Measurements from ENCODE around the gene THEMIS2. TPM values are rescaled to one million over a fixed set of nuclear protein-coding genes. Genes with fewer than 3 reads are reported as not detected.

Gene THEMIS2
- total and polyA plus RNA-seq, 9 of the 15 experiments (the other 6 are each of a cell fraction or from before 2014, with no cell fraction given) = 2.3 to 12.7 (median 8.0) TPM

DNA sequence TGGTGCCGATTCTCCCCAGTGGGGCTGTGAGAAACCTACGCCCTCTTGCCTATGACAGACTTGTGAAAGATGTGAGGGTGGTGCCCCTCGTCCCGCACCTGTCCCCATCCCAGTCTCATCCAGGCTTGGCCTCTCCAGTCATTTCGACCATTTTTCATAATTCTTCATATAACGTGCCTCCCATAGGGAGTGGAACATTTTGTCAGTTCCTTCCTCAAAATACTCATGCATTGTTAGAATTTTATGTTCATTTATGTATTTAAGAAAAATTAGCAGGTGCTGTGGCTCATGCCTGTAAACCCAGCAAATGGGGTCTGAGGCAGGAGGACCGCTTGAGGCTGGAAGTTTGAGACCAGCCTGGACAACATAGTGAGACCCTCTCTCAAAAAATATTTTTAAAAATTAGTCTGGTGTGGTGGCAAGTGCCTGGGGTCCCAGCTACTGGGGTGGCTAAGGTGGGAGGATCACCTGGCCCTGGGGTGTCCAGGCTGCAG lies 42.8 kb downstream of the THEMIS2 start (continued):
- TF ChIP-seq, protein P1, sequence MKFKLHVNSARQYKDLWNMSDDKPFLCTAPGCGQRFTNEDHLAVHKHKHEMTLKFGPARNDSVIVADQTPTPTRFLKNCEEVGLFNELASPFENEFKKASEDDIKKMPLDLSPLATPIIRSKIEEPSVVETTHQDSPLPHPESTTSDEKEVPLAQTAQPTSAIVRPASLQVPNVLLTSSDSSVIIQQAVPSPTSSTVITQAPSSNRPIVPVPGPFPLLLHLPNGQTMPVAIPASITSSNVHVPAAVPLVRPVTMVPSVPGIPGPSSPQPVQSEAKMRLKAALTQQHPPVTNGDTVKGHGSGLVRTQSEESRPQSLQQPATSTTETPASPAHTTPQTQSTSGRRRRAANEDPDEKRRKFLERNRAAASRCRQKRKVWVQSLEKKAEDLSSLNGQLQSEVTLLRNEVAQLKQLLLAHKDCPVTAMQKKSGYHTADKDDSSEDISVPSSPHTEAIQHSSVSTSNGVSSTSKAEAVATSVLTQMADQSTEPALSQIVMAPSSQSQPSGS (CRISPR knock-in tag; IDR thresholded peaks at IDR 0.05) = no peak
- TF ChIP-seq MTA2 (IDR thresholded peaks at IDR 0.05; ENCODE audit: low read depth) (no peak), TCF7L2 (IDR thresholded peaks at IDR 0.05; ENCODE audit: low read depth, low read length) (no peak), CBFA2T2 (conservative IDR thresholded peaks at IDR 0.05) (0 out of 2 replicates have a peak, but pooled peaks have one; percentile 11), VEZF1 (CRISPR knock-in tag; IDR thresholded peaks at IDR 0.05) (no peak), JUNB (CRISPR knock-in tag; conservative IDR thresholded peaks at IDR 0.05) (no peak), ZNF277 (CRISPR knock-in tag; IDR thresholded peaks at IDR 0.05; ENCODE audit: borderline replicate concordance) (no peak), ZNF263 (CRISPR knock-in tag; IDR thresholded peaks at IDR 0.05; ENCODE audit: borderline replicate concordance) (peak; percentile 56; the same call in 1 of the 2 replicates), MAFG (tag; conservative IDR thresholded peaks at IDR 0.05) (no peak), ZC3H11A (IDR thresholded peaks at IDR 0.05; ENCODE audit: low read depth, low read length) (no peak), ZNF589 (CRISPR knock-in tag; IDR thresholded peaks at IDR 0.05; ENCODE audit: low read depth) (peak; percentile 72; the same call in 1 of the 2 replicates), GABPA (tag; conservative IDR thresholded peaks at IDR 0.05; ENCODE audit: low read depth) (peak; percentile 89; the same call in 1 of the 2 replicates), SRF (CRISPR knock-in tag; IDR thresholded peaks at IDR 0.05) (no peak), NR2C2 (CRISPR knock-in tag; IDR thresholded peaks at IDR 0.05) (no peak), NR2C2 (tag; IDR thresholded peaks at IDR 0.05) (no peak; the same call in 1 of the 2 replicates), ZNF445 (CRISPR knock-in tag; IDR thresholded peaks at IDR 0.05; ENCODE audit: low read depth) (no peak), FOSL1 (tag; conservative IDR thresholded peaks at IDR 0.05) (0 out of 2 replicates have a peak, but pooled peaks have one; percentile 12), HSF4 (CRISPR knock-in tag; IDR thresholded peaks at IDR 0.05; ENCODE audit: borderline replicate concordance) (no peak), ZNF583 (CRISPR knock-in tag; IDR thresholded peaks at IDR 0.05) (no peak), RHOXF2B (CRISPR knock-in tag; conservative IDR thresholded peaks at IDR 0.05) (peak; percentile 81; the same call in 1 of the 2 replicates), ZNF780A (CRISPR knock-in tag; IDR thresholded peaks at IDR 0.05) (no peak)
- TF ChIP-seq, protein P2, sequence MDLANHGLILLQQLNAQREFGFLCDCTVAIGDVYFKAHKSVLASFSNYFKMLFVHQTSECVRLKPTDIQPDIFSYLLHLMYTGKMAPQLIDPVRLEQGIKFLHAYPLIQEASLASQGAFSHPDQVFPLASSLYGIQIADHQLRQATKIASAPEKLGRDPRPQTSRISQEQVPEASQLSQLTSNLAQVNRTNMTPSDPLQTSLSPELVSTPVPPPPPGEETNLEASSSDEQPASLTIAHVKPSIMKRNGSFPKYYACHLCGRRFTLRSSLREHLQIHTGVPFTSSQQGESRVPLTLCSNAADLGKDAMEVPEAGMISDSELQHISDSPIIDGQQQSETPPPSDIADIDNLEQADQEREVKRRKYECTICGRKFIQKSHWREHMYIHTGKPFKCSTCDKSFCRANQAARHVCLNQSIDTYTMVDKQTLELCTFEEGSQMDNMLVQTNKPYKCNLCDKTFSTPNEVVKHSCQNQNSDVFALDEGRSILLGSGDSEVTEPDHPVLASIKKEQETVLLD (IDR thresholded peaks at IDR 0.05) = no peak
- TF ChIP-seq, protein P3, sequence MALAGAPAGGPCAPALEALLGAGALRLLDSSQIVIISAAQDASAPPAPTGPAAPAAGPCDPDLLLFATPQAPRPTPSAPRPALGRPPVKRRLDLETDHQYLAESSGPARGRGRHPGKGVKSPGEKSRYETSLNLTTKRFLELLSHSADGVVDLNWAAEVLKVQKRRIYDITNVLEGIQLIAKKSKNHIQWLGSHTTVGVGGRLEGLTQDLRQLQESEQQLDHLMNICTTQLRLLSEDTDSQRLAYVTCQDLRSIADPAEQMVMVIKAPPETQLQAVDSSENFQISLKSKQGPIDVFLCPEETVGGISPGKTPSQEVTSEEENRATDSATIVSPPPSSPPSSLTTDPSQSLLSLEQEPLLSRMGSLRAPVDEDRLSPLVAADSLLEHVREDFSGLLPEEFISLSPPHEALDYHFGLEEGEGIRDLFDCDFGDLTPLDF (CRISPR knock-in tag; IDR thresholded peaks at IDR 0.05) = 0 out of 2 replicates have a peak, but pooled peaks have one; percentile 65
